Measurements from ENCODE around the gene FIG4. TPM values are rescaled to one million over a fixed set of nuclear protein-coding genes. Genes with fewer than 3 reads are reported as not detected.

The FIG4 gene
- total RNA-seq, 1 donor from 2014 or later = 14.7 TPM

DNA sequence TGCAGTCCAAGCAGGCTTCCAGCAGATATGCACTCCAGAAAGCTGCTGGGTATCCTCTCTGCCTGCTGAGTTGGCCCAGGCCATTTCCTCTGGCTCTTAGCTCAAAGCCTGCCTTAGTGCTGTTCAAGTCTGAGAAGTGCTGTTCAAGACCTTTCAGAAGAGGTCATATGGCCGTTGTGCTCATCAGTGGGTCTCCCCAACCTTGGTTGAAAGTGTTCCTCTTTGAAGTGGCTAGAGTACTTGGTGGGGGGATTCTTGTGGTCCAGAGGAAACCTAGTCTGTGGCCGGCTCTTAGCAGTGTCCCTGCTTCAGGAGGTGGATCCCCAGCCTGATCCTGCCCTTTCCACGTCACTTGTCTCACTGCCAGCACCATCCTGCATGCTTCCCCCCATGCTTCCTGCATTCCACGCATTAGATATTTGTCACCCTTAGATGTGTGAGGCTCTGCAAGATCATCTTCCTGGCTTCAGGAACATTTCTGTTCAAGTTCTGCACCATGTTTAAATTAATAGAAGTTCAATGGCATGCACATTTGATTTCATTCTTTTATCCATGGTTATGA, 105.0 kb downstream of the FIG4 start:
- DNase-seq (ENCODE audit: low read depth) = no peak

DNA sequence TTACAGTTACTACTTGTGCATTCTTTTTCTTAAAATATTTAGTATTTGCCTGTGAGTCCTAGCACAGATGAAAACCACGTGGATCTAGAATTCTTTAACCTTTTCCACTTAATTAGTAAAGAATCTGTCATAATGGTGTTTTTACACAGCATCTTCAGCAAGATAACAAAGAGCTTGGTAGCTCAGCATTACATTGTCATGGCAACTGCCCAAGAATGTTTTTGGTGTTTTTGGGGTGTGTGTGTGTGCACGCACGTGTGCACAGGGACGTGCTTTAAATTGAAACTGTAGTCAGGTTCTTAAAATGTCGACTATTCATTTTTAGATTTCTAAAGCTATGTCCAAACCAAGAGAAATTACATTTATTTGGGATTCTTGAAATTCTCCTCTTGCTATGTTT, 108.0 kb downstream of the FIG4 start:
- FAIRE-seq = no peak
- TF ChIP-seq, protein P1, sequence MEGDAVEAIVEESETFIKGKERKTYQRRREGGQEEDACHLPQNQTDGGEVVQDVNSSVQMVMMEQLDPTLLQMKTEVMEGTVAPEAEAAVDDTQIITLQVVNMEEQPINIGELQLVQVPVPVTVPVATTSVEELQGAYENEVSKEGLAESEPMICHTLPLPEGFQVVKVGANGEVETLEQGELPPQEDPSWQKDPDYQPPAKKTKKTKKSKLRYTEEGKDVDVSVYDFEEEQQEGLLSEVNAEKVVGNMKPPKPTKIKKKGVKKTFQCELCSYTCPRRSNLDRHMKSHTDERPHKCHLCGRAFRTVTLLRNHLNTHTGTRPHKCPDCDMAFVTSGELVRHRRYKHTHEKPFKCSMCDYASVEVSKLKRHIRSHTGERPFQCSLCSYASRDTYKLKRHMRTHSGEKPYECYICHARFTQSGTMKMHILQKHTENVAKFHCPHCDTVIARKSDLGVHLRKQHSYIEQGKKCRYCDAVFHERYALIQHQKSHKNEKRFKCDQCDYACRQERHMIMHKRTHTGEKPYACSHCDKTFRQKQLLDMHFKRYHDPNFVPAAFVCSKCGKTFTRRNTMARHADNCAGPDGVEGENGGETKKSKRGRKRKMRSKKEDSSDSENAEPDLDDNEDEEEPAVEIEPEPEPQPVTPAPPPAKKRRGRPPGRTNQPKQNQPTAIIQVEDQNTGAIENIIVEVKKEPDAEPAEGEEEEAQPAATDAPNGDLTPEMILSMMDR (IDR thresholded peaks at IDR 0.05; ENCODE audit: insufficient read depth, low read length, severe bottlenecking) = no peak
- no peak for DNase-seq (ENCODE audit: low read depth)
- H3K36me3 ChIP-seq (ENCODE audit: control insufficient read depth, insufficient read depth, low read length) = no peaks in the 10 kb centered on the region
- no peaks in the 10 kb centered on the region for H3K27me3 ChIP-seq (ENCODE audit: control insufficient read depth, insufficient read depth, low read length)
- no peak overlapping the region for H3K4me3 ChIP-seq (ENCODE audit: low read depth, low read length)

More for the DNA sequence above, 105.0 kb downstream of the FIG4 start:
- TF ChIP-seq, protein P1 (IDR thresholded peaks at IDR 0.05; ENCODE audit: insufficient read depth, low read length, severe bottlenecking) = no peak
- no peaks in the 10 kb centered on the region for H3K27me3 ChIP-seq (ENCODE audit: control insufficient read depth, insufficient read depth, low read length)
- H3K36me3 ChIP-seq (ENCODE audit: control insufficient read depth, insufficient read depth, low read length) = no peaks in the 10 kb centered on the region
- FAIRE-seq = no peak
- H3K4me3 ChIP-seq (ENCODE audit: low read depth, low read length) = no peak overlapping the region

GRCh38 chr6:109799664-109800063, 108.6 kb downstream of the FIG4 start:
- no peak overlapping the region for H3K4me3 ChIP-seq (ENCODE audit: low read depth, low read length)
- H3K27me3 ChIP-seq (ENCODE audit: control insufficient read depth, insufficient read depth, low read length) = no peaks in the 10 kb centered on the region
- TF ChIP-seq, protein P1 (IDR thresholded peaks at IDR 0.05; ENCODE audit: insufficient read depth, low read length, severe bottlenecking) = no peak
- no peak for FAIRE-seq
- DNase-seq (ENCODE audit: low read depth) = peak; percentile 27
- H3K36me3 ChIP-seq (ENCODE audit: control insufficient read depth, insufficient read depth, low read length) = no peaks in the 10 kb centered on the region

GRCh38 chr6:109800771-109801170, 109.7 kb downstream of the FIG4 start:
- TF ChIP-seq, protein P1 (IDR thresholded peaks at IDR 0.05; ENCODE audit: insufficient read depth, low read length, severe bottlenecking) = no peak
- Histone ChIP-seq H3K4me3 (ENCODE audit: low read depth, low read length) (no peak overlapping the region), H3K36me3 (ENCODE audit: control insufficient read depth, insufficient read depth, low read length) (no peaks in the 10 kb centered on the region), H3K27me3 (ENCODE audit: control insufficient read depth, insufficient read depth, low read length) (no peaks in the 10 kb centered on the region)
- DNase-seq (ENCODE audit: low read depth) (peak; percentile 28), FAIRE-seq (no peak)

GRCh38 chr6:109801794-109802193, 110.7 kb downstream of the FIG4 start:
- Histone ChIP-seq H3K27me3 (ENCODE audit: control insufficient read depth, insufficient read depth, low read length) (no peaks in the 10 kb centered on the region), H3K36me3 (ENCODE audit: control insufficient read depth, insufficient read depth, low read length) (no peaks in the 10 kb centered on the region), H3K4me3 (ENCODE audit: low read depth, low read length) (no peak overlapping the region)
- FAIRE-seq (no peak), DNase-seq (ENCODE audit: low read depth) (no peak)
- TF ChIP-seq, protein P1 (IDR thresholded peaks at IDR 0.05; ENCODE audit: insufficient read depth, low read length, severe bottlenecking) = no peak

GRCh38 chr6:109804020-109804419, 112.9 kb downstream of the FIG4 start:
- Histone ChIP-seq H3K27me3 (ENCODE audit: control insufficient read depth, insufficient read depth, low read length) (no peaks in the 10 kb centered on the region), H3K4me3 (ENCODE audit: low read depth, low read length) (no peak overlapping the region), H3K36me3 (ENCODE audit: control insufficient read depth, insufficient read depth, low read length) (no peaks in the 10 kb centered on the region)
- no peak for DNase-seq (ENCODE audit: low read depth)
- TF ChIP-seq, protein P1 (IDR thresholded peaks at IDR 0.05; ENCODE audit: insufficient read depth, low read length, severe bottlenecking) = no peak
- no peak for FAIRE-seq

Measured in bronchial epithelial cell (primary cell).